ENCODE data around the gene TMEM125.

DNA sequence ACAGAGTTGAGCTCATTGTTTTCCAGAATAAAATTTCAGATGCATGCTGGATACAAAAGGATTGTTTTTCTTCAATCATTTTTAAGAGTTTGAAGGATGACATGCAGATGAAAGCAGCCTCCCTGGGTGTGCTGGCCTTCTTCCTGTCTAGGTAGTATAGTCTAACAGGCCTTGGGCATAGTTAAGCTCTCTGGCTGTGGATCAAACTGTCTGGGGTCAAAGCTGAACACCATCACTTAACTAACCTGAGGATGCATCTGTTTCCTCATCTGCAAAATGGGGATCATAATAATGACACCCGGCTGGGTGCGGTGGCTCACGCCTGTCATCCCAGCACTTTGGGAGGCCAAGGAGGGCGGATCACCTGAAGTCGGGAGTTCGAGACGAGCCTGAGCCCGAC is 25.0 kb downstream of the TMEM125 start:
- TF ChIP-seq, protein P1, sequence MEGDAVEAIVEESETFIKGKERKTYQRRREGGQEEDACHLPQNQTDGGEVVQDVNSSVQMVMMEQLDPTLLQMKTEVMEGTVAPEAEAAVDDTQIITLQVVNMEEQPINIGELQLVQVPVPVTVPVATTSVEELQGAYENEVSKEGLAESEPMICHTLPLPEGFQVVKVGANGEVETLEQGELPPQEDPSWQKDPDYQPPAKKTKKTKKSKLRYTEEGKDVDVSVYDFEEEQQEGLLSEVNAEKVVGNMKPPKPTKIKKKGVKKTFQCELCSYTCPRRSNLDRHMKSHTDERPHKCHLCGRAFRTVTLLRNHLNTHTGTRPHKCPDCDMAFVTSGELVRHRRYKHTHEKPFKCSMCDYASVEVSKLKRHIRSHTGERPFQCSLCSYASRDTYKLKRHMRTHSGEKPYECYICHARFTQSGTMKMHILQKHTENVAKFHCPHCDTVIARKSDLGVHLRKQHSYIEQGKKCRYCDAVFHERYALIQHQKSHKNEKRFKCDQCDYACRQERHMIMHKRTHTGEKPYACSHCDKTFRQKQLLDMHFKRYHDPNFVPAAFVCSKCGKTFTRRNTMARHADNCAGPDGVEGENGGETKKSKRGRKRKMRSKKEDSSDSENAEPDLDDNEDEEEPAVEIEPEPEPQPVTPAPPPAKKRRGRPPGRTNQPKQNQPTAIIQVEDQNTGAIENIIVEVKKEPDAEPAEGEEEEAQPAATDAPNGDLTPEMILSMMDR (conservative IDR thresholded peaks at IDR 0.05; ENCODE audit: low read length), result no peak
- no peak for TF ChIP-seq EZH2phosphoT487 (IDR thresholded peaks at IDR 0.05; ENCODE audit: borderline replicate concordance, low read depth, low read length)

All from OCI-LY7 (cell line).